Stimulated activated memory B cell treated with anti-CD40 and anti-IgM and Interleukin-4, amounts not matched to agents 10 μg/mL and 1 μg/mL and 100 μg/mL, for 72 hours (primary cell): ENCODE measurements around the gene UQCC2.

Source experiments
- ATAC-seq: fragments of 150-1000 bp; cut with Tn5 transposase; 2 replicates; pipeline ENCODE4 v1.10.0; 2021
- H3K27ac Mint-ChIP-seq: one replicate; pipeline ENCODE4 v1.8.0; 2022; ENCODE audit warnings: mild to moderate bottlenecking, mixed read lengths
- H3K27me3 Mint-ChIP-seq: one replicate; pipeline ENCODE4 v1.8.0; 2022; ENCODE audit warnings: mixed read lengths
- H3K36me3 Mint-ChIP-seq: one replicate; pipeline ENCODE4 v1.8.0; 2022; ENCODE audit warnings: mixed read lengths
- H3K4me1 Mint-ChIP-seq: one replicate; pipeline ENCODE4 v1.8.0; 2022; ENCODE audit warnings: mixed read lengths
- H3K4me3 Mint-ChIP-seq: one replicate; pipeline ENCODE4 v1.8.0; 2022; ENCODE audit warnings: mild to moderate bottlenecking, moderate library complexity, mixed read lengths
- H3K9me3 Mint-ChIP-seq: one replicate; pipeline ENCODE4 v1.8.0; 2022; ENCODE audit warnings: mixed read lengths

The UQCC2 gene

DNA sequence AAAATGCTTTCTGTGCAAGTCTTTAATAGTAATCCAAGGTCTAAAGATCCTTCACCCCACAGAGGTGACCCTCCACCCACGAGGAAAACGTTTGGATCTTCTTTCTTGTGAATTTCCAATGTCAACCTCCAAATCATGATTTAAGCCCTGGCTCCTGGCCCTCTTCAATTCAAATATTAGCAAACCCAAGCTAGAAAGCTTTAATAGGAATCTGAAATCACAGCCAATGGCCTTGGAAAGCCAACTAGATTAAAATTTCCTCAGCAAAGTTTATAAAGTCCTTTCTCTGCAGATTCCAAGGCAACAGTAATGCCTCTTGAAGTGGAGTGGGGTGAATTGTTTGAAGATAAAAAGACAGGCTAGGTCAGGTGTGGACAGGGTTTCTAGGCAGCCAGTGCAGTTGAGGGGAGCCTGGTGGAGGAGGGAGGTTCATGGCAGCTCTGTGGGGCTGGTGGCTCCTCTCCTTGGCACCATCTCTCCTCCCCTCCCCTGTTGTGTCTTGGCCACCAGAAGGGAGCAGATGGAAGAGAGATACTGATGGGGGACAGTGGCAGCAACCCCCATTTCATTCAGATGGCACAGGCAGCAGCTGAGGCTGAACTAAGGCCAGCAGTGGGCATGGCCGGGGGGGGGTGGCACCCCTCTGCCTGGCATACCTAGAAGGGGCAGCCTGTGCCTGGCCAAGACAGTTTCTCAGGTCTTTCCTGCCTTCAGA is 12.0 kb upstream of the UQCC2 start:
- Mint-ChIP-seq H3K27me3 (peaks cover 49% of the 10 kb centered on the region), H3K4me1 (peaks cover 52% of the 10 kb centered on the region), H3K27ac (no peak overlapping the region), H3K36me3 (no peaks in the 10 kb centered on the region), H3K9me3 (no peaks in the 10 kb centered on the region), H3K4me3 (no peak overlapping the region)
- no peak for ATAC-seq

GRCh38 chr6:33722103-33722623 is 10.7 kb upstream of the UQCC2 start:
- no peaks in the 10 kb centered on the region for H3K36me3 Mint-ChIP-seq
- peaks cover 46% of the 10 kb centered on the region for H3K27me3 Mint-ChIP-seq
- H3K4me1 Mint-ChIP-seq, result peaks cover 41% of the 10 kb centered on the region
- H3K4me3 Mint-ChIP-seq, result no peak overlapping the region
- no peaks in the 10 kb centered on the region for H3K9me3 Mint-ChIP-seq
- H3K27ac Mint-ChIP-seq, result peak overlapping the region; percentile 20
- no peak for ATAC-seq

- ATAC-seq, result no peak
- Mint-ChIP-seq H3K36me3 (no peaks in the 10 kb centered on the region), H3K4me3 (no peak overlapping the region), H3K27ac (peak overlapping the region; percentile 20), H3K4me1 (peaks cover 34% of the 10 kb centered on the region), H3K9me3 (no peaks in the 10 kb centered on the region), H3K27me3 (peaks cover 40% of the 10 kb centered on the region)
Measured at GRCh38 chr6:33721508-33721907, 10.0 kb upstream of the UQCC2 start.

DNA sequence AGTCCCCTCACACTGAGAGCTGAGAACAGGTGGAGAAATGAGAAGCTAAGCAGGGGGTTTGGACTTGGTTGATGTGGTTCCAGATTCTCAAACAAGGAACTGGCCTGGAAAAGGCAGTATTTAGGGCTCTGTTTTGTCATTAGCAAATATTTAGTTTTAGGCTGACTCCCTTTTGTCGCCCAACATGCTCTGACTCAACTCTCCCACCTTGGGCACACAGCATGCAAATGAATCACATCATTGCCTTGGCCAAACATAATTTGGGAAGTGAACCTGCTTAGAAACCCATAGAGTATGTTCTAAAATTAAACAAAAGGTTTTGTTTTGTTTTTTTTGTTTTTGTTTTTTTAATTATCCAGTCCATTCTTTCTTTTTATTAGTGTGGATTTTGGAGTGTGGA is 9.5 kb upstream of the UQCC2 start:
- Mint-ChIP-seq H3K27ac (peak overlapping the region; percentile 15), H3K9me3 (no peaks in the 10 kb centered on the region), H3K27me3 (peaks cover 35% of the 10 kb centered on the region), H3K4me1 (peaks cover 32% of the 10 kb centered on the region), H3K4me3 (no peak overlapping the region), H3K36me3 (no peaks in the 10 kb centered on the region)
- ATAC-seq, result peak; percentile 75

- Mint-ChIP-seq H3K27ac (no peak overlapping the region), H3K4me1 (peaks cover 32% of the 10 kb centered on the region), H3K27me3 (peaks cover 20% of the 10 kb centered on the region), H3K4me3 (no peak overlapping the region), H3K36me3 (no peaks in the 10 kb centered on the region), H3K9me3 (no peaks in the 10 kb centered on the region)
- ATAC-seq, result no peak
Measured at GRCh38 chr6:33719326-33719987, 8.0 kb upstream of the UQCC2 start.

DNA sequence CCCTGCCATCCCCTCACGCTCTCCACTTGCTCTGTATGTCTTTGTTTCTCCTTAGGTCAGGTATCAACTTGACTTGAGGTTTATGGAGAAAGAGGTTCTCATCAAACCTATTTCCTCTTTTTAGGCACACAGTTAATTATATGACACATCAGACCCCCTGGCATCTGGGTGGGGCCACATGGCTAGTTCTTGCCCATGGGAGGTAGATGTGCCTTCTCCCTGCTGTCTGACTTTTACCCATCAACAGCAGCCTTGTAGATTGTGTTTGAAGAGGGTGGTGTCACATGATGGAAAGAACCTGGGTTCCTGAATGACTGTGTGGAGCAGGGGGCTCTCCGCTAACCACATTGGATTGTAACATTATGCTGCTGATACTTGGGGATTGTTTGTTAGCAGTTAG is 7.2 kb upstream of the UQCC2 start:
- H3K4me1 Mint-ChIP-seq, result peaks cover 32% of the 10 kb centered on the region
- no peak overlapping the region for H3K4me3 Mint-ChIP-seq
- H3K9me3 Mint-ChIP-seq, result no peaks in the 10 kb centered on the region
- ATAC-seq, result peak; percentile 60
- no peak overlapping the region for H3K27ac Mint-ChIP-seq
- H3K27me3 Mint-ChIP-seq, result peaks cover 13% of the 10 kb centered on the region
- H3K36me3 Mint-ChIP-seq, result no peaks in the 10 kb centered on the region

- Mint-ChIP-seq H3K9me3 (no peaks in the 10 kb centered on the region), H3K4me3 (no peak overlapping the region), H3K27me3 (peaks cover 6% of the 10 kb centered on the region), H3K36me3 (no peaks in the 10 kb centered on the region), H3K4me1 (peaks cover 32% of the 10 kb centered on the region), H3K27ac (no peak overlapping the region)
- ATAC-seq, result no peak
Measured at GRCh38 chr6:33717934-33718455, 6.5 kb upstream of the UQCC2 start.

DNA sequence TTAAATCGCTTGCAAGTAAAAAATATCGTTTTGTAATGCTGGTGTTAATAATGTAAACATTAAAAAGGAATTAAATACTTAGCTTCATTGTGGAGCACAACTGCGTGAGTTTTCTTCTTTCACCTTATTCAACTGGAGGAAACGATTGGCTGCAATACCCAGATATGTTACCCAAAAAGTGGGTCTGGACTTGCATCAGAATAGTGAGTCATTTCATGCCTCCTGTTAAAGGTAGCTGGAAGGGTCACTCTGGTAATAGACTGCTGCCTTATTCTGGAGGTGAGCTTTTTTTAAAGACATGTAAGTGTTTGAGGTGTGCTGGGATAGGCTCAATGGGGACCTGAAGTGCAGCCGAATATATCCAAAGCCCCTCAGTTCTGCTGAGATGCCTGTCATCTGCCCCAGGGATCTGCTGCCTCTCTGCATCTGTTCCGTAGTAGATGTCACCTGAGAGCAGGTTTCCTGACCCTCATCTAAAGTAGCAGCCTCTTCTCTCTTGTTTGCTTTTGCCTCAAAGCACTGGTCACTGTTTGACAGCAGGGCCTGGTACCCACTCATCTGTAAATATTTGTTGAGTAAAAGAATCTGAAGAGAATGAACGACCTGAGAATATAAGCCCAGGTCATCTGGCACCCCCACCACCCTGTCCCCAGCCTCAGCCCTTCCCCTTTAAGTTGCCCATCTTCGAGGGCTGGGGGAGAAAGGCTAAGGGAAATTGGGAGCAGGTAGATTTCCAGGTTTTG is 5.6 kb upstream of the UQCC2 start:
- no peak for ATAC-seq
- peaks cover 34% of the 10 kb centered on the region for H3K4me1 Mint-ChIP-seq
- H3K4me3 Mint-ChIP-seq, result no peak overlapping the region
- H3K27me3 Mint-ChIP-seq, result no peaks in the 10 kb centered on the region
- no peaks in the 10 kb centered on the region for H3K9me3 Mint-ChIP-seq
- H3K36me3 Mint-ChIP-seq, result no peaks in the 10 kb centered on the region
- no peak overlapping the region for H3K27ac Mint-ChIP-seq

GRCh38 chr6:33716379-33716778 is 4.9 kb upstream of the UQCC2 start:
- Mint-ChIP-seq H3K27me3 (no peaks in the 10 kb centered on the region), H3K9me3 (no peaks in the 10 kb centered on the region), H3K36me3 (no peaks in the 10 kb centered on the region), H3K27ac (no peak overlapping the region), H3K4me3 (no peak overlapping the region), H3K4me1 (peaks cover 34% of the 10 kb centered on the region)
- no peak for ATAC-seq

GRCh38 chr6:33714385-33715040 is 3.0 kb upstream of the UQCC2 start:
- no peaks in the 10 kb centered on the region for H3K9me3 Mint-ChIP-seq
- peaks cover 34% of the 10 kb centered on the region for H3K4me1 Mint-ChIP-seq

GRCh38 chr6:33713786-33714185 is 2.3 kb upstream of the UQCC2 start:
- Mint-ChIP-seq H3K27ac (no peak overlapping the region), H3K36me3 (peaks cover 19% of the 10 kb centered on the region), H3K9me3 (no peaks in the 10 kb centered on the region), H3K4me1 (peaks cover 36% of the 10 kb centered on the region), H3K4me3 (no peak overlapping the region), H3K27me3 (no peaks in the 10 kb centered on the region)
- no peak for ATAC-seq

More at GRCh38 chr6:33714385-33715040, 3.0 kb upstream of the UQCC2 start:
- Mint-ChIP-seq H3K27me3 (no peaks in the 10 kb centered on the region), H3K27ac (no peak overlapping the region), H3K36me3 (peaks cover 12% of the 10 kb centered on the region), H3K4me3 (no peak overlapping the region)
- ATAC-seq, result no peak

GRCh38 chr6:33712914-33713313 is 1.4 kb upstream of the UQCC2 start:
- Mint-ChIP-seq H3K27me3 (no peaks in the 10 kb centered on the region), H3K4me3 (no peak overlapping the region), H3K36me3 (peaks cover 23% of the 10 kb centered on the region), H3K27ac (no peak overlapping the region), H3K9me3 (no peaks in the 10 kb centered on the region), H3K4me1 (peaks cover 31% of the 10 kb centered on the region)
- ATAC-seq, result no peak

- Mint-ChIP-seq H3K4me1 (peaks cover 37% of the 10 kb centered on the region), H3K9me3 (no peaks in the 10 kb centered on the region), H3K4me3 (peak overlapping the region; percentile 100), H3K36me3 (peaks cover 30% of the 10 kb centered on the region), H3K27ac (peak overlapping the region; percentile 100), H3K27me3 (no peaks in the 10 kb centered on the region)
- ATAC-seq, result no peak
Measured at GRCh38 chr6:33710296-33711121, 991 bp downstream of the UQCC2 start.

DNA sequence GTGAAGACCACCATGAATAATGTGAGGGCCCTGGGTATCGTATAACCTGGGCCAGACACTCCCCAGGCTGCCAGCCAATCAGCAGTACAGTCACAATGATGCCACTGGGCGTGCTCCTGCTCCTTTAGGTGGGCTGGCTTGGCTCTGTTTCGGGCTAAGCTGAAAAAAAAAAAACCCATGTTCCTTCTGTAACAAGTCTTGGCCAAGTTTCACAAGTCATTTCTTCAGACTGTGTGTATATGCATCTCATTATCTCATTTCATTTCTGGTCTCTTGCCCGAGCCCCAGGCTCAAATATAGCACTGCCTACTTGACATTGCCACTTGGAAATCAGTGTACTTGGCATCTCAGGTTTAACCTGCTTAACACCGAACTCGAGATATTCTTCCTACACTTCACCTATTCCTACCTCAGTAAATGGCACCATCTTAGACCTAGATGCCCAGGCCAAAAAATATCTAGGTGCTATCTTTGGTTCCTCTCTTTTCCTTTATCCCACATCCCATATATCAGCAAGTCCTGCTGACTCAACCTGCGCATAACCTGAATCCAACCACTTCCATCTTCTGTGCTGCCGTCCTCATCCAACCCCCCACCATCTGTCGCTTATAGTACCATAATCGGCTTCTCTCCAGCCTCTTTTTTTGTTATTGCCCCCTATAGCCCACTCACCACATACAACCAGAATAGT is 1.8 kb downstream of the UQCC2 start:
- ATAC-seq, result no peak
- H3K4me3 Mint-ChIP-seq, result no peak overlapping the region
- no peak overlapping the region for H3K27ac Mint-ChIP-seq
- H3K27me3 Mint-ChIP-seq, result no peaks in the 10 kb centered on the region
- peaks cover 31% of the 10 kb centered on the region for H3K36me3 Mint-ChIP-seq
- no peaks in the 10 kb centered on the region for H3K9me3 Mint-ChIP-seq
- H3K4me1 Mint-ChIP-seq, result peaks cover 38% of the 10 kb centered on the region
